DLD1 (cell line): ENCODE measurements around the gene DUOXA1.

Experiments
- in situ Hi-C: cut with HindIII; loops from 2 replicates; pipeline ENCODE4 v1.10.0; 2017; ENCODE audit warnings: low sequenced_read_pairs

Gene DUOXA1

DNA sequence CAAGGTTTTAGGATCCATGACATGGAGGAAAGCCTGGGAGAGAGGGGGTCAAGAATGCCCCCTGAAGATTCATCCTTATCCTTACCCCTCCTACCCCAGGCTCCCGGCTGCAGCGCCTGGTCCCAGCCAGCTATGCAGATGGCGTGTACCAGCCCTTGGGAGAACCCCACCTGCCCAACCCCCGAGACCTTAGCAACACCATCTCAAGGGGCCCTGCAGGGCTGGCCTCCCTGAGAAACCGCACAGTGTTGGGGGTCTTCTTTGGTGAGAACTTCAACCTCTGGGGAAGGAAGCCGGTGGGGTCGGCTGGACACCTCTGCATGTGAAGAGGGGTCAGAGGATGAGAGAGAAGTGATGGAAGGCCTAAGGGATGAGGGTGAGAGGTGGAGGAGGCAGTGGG is 4.4 kb upstream of the DUOXA1 start:
- in situ Hi-C loops = loop anchor here (10.0 kb wide), 1 partner anchor 171 kb away; no protein-coding TSS in a partner anchor

DNA sequence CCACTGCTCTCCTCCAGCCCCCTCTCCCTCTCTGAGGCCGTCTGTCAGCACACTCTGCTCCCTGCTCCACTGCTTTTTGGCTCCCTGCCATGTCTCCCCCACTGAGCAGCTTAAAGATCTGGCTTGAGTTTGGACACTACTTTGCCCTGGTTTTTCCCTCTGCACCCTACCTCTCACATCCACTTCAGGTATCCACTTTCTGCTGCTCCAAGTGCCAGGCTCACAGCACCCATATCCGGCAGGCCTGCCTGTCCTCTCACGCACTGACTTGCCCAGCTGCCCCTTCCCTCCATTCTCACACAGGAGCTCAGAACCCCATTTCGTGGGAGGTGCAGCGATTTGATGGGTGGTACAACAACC is 3.9 kb upstream of the DUOXA1 start:
- in situ Hi-C loops = loop anchor here (10.0 kb wide), 1 partner anchor 171 kb away; no protein-coding TSS in a partner anchor

DNA sequence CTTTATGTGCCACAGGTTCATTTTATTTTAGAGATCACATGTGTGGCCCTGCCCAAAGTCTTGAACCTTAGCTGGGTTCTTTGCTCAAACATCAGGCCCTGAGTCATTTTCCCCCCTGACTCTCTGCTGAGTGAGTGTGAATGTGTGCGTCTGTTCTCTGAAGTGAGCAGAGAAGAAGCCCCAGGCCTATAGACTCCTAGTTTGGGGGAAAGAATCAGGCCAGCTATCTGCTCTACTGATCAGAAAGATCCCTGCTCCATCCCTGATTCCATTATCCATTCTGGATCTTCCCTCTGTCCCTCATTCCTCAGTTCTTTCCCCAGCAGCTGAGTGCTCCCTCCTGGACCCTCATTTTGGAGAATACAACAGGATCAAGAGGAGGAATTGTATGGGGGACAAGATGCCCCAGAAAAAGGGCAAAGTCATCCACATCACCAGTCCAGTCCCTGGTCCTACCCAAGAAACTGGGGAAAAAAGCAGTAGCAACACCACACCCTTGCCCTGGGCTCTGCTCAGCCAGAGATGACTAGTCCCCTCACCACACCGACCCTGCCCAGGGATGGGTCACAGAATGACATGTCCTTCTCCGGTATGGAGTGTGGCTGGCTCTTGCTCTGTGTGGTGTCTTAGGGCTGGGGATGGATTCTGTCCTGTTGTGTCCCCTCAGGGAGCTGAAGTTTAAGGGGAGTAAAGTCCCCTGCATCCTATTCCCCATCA is 3.3 kb upstream of the DUOXA1 start:
- in situ Hi-C loops = loop anchor here (10.0 kb wide), 1 partner anchor 172 kb away; no protein-coding TSS in a partner anchor

DNA sequence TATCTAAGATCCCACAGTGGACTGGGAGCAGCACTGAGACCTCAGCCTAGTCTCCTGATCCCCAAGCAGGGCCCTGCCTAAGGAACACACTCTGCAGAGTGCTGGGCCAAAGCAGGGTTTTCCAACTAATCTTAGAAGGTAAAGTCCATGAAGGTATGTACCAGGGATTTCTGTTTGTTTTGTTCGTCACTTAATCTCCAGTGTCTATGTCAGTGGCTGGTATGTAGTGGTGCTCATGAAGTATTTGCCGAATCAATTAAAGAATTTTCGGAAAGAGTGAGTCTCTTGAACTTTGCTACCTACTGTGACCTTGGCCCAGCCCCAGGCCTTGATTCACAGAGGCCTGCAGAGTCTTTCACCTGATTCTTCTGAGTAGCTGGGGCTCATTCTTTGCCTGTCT is 1.8 kb upstream of the DUOXA1 start:
- in situ Hi-C loops = loop anchor here (10.0 kb wide), 1 partner anchor 173 kb away; no protein-coding TSS in a partner anchor

DNA sequence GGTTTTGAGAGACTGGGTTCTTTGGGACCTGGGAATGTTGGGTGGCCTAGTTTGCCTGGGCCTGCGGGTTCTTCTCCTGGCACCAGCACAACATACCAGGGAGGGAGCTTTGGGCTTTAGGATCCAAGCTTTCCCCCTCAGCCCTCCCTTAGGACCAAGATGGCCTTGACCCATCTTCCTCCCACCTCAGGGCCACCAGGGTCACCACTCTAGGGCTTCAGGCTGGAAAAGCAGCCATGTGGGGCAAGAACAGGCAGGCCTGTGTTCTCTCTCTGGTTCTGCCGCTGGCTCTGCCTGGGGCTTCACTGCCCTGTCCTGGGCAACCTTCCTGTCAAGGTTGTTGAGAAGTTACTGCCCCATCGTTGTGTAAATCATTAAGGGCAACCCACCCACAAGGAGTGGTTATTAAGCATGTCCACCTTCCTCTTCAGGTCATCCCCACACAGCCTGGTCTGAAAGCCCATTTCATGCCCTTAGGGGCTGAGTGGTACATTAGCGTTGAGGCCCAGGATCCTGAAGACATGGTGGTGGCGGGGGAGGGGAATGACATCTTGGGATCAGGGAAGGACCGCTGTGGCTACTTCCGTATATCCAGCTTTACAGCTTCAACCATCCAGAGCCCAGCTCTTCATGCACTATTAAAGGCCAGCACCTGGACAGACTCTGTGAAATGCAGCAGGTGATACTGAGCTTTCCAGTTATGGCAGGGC is 767 bp upstream of the DUOXA1 start:
- in situ Hi-C loops = loop anchor here (10.0 kb wide), 1 partner anchor 174 kb away; no protein-coding TSS in a partner anchor

DNA sequence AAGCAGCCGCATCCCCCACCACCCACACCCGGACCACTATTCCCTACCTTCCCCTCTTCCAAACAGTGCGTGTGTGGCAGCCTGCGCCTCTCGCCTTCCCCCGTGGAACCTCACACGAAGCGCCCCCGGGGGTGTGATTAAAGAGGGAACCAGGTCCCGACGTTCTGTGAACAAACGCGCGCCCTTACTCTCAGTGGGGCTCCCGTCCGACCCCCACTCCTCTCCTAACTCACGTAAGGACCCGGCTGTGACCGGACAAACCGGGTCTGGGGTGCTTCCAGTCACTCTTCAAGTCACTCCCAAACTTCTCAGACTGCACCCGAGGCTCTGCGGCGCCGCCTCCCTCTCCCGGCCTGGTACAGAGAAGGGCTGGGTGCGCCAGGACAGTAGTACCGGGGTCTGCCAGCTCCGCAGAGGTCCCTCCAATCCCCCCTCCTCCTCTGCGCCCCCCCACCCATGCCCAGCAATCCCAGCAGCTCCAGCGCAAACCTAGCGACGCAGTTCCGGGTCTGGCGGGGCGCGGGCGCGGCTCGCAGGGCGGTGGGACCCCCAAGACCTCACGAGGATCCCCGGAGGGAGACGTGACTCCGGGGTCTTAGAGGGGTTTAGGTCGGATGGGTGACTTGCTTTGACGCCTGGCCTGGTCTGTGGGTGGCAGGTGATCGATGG is 574 bp downstream of the DUOXA1 start:
- in situ Hi-C loops = no loop called here

DNA sequence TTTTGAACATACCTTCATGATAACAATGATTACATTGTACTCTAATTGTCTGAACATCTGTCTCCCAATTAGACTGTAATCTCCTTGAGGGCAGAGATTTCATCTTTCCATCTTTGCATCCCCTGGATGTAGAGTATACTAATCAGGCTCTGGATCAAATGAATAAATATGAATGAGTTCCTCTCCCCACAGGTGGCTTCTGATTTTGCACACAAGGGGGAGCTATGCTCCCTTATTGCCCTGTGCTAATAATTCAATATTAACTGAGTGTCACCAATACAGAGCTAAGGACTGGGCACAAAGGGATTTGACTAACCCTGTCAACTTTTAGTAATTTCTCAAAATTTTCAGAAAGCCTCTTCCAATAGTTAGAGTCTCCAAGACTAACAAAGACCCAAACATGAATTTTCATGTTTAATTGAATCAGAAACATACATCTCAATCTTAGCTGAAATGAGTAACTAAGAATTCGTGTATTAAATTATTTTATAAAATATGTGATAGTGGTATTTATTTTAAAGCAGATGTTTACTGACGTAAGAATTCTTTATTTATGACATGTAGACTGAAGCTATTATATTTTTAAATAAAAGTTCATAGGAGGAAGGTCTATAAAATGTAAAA is 3.0 kb downstream of the DUOXA1 start:
- in situ Hi-C loops = no loop called here

DNA sequence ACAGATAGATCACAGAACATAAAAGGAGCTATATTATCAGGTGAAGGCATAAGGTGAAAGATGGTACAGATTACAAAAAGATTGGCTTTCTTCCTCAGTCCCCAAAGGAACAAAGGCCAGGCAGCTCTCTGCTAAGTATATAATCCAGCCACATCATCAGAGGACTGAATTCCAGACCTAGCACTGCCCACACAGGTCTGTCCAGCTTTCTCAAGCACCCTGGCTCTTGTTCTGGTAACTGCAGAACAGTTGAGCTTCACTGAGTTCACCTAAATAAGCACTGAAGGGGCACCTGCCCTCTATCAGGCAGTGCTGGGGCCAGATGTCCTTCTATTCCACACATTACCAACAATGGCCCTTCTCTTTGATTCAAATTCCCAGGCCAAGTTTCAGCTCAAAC is 6.3 kb downstream of the DUOXA1 start:
- in situ Hi-C loops = no loop called here

DNA sequence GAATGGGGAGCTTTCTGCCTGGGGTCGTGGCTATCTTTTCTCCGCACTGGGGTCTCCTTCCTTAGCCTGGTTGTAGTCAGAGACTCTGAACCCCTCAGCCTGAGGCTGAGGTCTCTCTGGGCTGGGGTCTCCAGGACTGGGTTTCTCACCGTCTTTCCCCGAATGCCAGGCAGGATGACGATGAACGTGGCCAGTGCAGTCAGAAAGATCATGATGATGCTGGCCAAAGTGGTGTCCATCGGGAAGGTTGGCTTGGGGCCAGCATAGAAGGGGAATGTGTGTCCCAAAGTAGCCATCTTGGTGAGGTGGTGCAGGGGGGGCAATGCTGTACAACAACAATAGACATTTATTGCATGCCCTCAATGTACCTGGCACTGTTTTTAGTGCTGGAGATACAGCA is 7.0 kb downstream of the DUOXA1 start:
- in situ Hi-C loops = no loop called here

DNA sequence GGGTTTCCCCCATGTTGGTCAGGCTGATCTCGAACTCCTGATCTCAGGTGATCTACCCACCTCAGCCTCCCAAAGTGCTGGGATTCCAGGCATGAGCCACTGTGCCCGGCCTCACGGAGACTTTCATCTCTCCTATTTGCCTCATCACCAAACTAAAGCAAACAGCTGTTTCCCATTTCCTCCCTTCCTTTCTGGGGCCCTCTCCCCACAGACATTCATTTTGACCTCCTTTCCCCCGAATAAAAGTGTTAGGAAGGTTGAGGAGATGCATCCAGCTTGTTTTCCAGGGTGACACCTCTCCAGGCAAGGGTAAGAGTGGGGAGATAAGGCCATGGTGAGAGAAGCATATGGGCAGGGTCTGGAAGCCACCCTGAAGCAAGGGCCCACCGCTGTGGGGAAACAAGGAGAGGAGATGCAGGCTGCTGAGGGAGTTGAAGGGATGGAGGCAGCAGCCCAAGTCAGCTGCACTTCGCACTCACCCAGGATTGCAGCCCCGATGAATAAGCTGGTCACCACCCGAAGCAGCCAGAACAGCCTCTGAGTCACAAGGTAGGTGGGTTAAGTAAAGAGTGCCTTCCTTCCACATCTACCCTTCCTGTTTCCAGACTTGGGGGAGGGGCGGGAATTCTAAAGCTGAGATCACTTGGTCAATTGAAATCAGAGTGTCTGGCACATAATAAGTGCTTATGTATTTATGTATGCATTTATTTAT is 7.8 kb downstream of the DUOXA1 start:
- in situ Hi-C loops = no loop called here

DNA sequence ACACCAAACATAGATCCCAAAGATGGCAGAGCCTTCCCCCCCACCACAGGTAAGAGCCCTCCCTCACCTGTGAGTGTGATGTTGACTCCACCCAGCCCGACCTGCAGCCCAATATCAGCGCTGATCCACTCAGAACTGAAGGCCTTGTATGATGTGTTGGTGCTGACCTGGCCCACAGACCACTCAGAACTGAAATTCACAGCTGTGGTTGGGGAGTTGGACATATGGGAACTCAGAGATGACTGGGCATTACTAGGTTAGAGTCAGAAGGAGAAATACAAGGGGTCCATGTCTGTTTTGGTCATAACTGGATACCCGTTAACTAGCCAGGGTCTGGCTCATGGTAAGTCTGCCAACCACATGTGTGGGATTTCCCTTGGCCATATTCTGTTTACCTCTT is 8.7 kb downstream of the DUOXA1 start:
- in situ Hi-C loops = no loop called here

DNA sequence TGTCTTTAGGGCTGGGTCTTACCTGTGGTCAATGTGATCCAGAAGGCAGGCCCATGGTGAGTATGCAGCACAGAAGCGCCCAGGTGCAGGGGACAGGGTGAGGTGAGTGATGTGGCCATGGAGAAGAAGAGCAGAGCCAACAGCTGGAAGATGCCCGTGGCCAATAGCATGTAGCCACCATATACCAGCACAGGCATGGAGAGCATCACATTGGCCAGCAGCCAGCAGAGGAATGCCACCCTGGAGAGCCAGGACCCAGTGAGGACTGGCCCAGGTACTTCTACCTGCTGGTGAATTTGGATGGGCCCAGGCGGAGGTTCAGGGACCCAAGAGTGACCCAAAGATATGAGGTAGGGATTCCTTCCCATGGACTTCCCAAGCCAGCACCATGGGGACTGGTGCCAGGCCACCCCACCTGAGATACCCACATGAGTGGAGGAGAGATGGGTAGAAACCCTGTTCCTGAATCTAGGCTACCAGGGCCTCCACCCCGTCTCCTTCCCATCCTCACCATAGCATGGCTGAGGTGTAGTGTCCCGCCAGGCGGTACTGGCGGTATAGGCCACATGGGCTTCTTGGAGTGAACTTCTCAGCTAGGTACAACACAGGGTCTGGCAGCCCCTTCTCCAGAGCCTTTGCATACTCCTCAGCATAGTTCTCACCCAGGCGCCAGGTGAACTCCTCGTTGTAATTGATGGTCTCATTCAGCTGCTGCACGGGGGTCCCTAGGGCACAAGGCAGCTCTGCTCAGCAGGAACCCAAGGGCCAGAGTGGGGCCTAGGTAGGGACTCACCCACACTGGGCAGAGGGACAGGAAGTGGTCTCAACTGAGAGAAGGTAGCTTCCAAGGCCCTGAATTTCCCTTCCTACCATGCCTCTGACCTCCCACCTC is 9.4 kb downstream of the DUOXA1 start:
- in situ Hi-C loops = no loop called here

DNA sequence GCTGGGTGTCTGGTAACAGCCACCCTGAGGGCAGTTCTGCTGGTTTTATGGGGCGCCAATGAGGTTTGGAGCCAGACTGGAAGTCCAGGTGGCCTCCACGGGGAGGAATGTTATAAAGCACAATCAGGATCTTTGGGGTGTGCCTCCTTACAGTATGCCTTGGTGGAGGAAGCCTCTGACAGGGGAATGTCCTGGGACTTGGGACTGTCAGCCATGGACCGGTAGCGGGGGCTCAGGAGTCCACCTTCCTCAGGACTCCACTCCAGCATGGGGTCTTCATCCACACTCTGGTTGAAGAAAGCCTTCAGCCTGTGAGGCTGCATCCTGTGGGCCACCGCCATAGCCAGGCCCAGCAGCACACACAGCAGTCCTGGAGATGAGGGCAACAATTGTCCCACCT is 10.7 kb downstream of the DUOXA1 start:
- in situ Hi-C loops = no loop called here

DNA sequence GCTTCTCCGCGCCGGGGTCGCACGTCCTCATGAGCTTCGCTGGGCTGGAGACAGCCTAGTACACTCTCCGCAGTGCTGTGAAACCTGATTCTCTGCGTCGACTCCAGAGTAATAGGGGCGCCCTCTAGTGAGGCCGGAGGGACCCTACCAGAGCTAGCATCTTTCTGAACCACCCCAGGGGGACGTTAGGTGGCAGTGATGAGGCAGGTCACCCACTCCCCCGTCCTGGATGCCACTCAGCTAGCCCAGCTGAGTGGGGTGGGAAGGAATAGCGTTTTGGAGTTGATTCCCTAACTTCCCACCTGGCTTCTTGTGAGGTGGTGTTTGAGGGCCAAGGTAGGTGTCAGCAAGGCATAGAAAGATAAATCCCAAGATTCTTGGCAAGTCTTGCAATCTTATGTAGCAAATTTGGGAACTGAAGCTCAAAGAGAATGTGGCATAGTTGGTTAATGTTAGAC is 11.5 kb downstream of the DUOXA1 start:
- in situ Hi-C loops = no loop called here

DNA sequence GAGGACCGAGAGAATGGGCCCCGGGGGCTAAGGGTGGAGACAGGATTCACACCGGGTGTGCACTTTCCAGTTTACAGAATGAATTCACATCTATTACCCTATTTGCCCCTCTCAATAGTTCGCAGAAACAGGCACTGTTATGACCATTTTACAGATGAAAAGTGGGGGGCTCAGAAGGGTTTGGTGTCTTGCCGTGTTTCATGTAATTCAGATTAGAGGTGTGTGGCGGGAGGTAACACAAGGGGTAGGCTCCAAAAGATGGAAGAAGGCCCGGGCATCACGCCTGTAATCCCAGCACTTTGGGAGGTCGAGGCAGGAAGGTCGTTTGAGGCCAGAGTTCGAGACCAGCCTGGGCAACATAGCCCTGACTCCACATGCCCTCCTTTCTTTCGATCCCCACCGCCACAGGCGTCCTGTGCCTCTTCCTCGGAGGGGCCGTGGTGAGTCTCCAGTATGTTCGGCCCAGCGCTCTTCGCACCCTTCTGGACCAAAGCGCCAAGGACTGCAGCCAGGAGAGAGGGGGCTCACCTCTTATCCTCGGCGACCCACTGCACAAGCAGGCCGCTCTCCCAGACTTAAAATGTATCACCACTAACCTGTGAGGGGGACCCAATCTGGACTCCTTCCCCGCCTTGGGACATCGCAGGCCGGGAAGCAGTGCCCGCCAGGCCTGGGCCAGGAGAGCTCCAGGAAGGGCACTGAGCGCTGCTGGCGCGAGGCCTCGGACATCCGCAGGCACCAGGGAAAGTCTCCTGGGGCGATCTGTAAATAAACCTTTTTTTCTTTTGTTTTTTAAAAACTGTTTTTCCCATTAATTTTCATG is 12.2 kb downstream of the DUOXA1 start:
- in situ Hi-C loops = no loop called here

DNA sequence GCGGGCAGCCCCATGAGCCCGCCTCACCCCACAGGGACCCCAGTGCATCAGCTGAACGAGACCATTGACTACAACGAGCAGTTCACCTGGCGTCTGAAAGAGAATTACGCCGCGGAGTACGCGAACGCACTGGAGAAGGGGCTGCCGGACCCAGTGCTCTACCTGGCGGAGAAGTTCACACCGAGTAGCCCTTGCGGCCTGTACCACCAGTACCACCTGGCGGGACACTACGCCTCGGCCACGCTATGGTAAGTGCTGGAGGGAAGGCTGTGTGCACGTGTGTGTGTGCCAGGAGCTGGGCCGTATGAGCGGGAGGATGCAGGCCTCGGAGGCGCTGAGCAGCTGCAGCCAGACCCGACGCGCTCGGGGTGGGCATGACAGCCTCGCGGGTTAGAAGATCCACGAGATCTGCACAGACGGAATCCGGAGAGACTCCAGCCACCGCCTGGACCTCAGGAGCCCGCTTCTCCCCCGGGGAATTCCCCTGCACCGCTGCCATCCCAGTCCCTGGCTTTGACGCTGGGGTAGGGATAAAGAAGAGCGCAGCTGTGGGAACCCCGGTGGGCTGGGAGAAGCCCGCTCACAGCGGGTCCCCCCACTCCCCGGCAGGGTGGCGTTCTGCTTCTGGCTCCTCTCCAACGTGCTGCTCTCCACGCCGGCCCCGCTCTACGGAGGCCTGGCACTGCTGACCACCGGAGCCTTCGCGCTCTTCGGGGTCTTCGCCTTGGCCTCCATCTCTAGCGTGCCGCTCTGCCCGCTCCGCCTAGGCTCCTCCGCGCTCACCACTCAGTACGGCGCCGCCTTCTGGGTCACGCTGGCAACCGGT is 13.0 kb downstream of the DUOXA1 start:
- in situ Hi-C loops = no loop called here

DNA sequence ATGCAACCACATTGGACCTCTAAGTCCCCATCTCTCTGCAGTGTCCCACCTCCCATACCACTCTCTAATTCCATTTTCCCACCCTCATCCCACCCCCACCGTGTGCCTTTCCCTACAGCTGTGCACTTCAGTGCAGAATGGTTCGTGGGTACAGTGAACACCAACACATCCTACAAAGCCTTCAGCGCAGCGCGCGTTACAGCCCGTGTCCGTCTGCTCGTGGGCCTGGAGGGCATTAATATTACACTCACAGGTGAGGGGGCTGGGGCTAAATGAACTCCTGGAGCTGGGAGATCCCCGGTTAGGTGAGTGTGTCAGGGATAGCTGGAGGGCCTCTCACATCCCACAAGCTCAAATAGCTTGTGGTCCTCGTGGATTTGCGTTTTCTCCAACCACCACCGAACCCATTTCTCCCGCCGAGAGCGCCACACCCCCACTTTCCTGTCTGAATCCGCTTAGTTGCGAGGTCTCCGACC is 13.6 kb downstream of the DUOXA1 start:
- in situ Hi-C loops = no loop called here

DNA sequence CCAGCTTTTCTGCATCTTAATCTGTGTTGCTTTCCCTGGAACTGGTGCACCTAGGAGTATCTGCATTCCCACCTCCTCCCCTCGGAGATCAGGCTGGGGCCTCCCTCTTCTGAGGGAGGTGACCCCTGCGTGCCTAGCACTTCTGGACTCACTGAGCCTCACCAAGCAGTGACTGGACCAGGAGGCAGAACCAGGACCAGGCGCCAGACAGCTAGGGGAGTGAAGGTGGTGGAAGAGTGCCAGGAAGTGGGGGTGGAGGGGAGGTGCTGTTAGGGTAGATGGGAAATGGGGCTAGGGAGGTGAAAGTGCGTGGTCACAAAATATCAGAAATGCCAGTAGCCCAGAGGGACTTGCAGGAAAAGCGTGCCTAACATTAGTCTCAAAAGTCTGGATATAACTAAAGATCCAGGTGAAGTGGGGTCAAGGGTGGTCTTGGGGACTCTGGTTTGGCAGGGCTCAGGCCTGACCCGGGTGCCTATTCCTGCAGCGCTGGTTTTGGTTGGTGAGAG is 14.3 kb downstream of the DUOXA1 start:
- in situ Hi-C loops = no loop called here
